Activated naive CD8-positive, alpha-beta T cell (primary cell): ENCODE data around the gene SQSTM1.
"Not testable (repeated sequence)": the region's sequence is repeated elsewhere in the genome, so short reads cannot be mapped to it uniquely, and the experiment has no call there.

ENCODE experiments used
- H3K27ac Mint-ChIP-seq: one replicate; pipeline ENCODE4 v1.8.0; 2021; ENCODE audit warnings: mixed read lengths
- H3K27me3 Mint-ChIP-seq: one replicate; pipeline ENCODE4 v1.8.0; 2021; ENCODE audit warnings: mixed read lengths
- H3K36me3 Mint-ChIP-seq: one replicate; pipeline ENCODE4 v1.8.0; 2021; ENCODE audit warnings: mixed read lengths
- H3K4me1 Mint-ChIP-seq: one replicate; pipeline ENCODE4 v1.8.0; 2021; ENCODE audit warnings: low read depth, mixed read lengths
- H3K4me3 Mint-ChIP-seq: one replicate; pipeline ENCODE4 v1.8.0; 2021; ENCODE audit warnings: mild to moderate bottlenecking, mixed read lengths
- H3K9me3 Mint-ChIP-seq: one replicate; pipeline ENCODE4 v1.8.0; 2021; ENCODE audit warnings: low read depth, mixed read lengths

Gene SQSTM1

GRCh38 chr5:179823937-179824744 is 3.4 kb downstream of the SQSTM1 start:
- peaks cover 10% of the 10 kb centered on the region for H3K36me3 Mint-ChIP-seq
- H3K27me3 Mint-ChIP-seq = no peaks in the 10 kb centered on the region
- H3K9me3 Mint-ChIP-seq = no peaks in the 10 kb centered on the region
- peaks cover 48% of the 10 kb centered on the region for H3K4me1 Mint-ChIP-seq
- H3K27ac Mint-ChIP-seq = peak overlapping the region; percentile 87
- peak overlapping the region; percentile 42 for H3K4me3 Mint-ChIP-seq

GRCh38 chr5:179824745-179825112 is 4.0 kb downstream of the SQSTM1 start:
- Mint-ChIP-seq H3K27ac (peak overlapping the region; percentile 87), H3K4me3 (peak overlapping the region; percentile 42), H3K36me3 (peaks cover 10% of the 10 kb centered on the region)

GRCh38 chr5:179825655-179826182 is 5.0 kb downstream of the SQSTM1 start:
- H3K4me3 Mint-ChIP-seq = no peak overlapping the region
- H3K27ac Mint-ChIP-seq = peak overlapping the region; percentile 28
- H3K36me3 Mint-ChIP-seq = peaks cover 10% of the 10 kb centered on the region
- peaks cover 40% of the 10 kb centered on the region for H3K4me1 Mint-ChIP-seq
- no peaks in the 10 kb centered on the region for H3K27me3 Mint-ChIP-seq
- no peaks in the 10 kb centered on the region for H3K9me3 Mint-ChIP-seq

More at GRCh38 chr5:179824745-179825112, 4.0 kb downstream of the SQSTM1 start:
- Mint-ChIP-seq H3K27me3 (no peaks in the 10 kb centered on the region), H3K9me3 (no peaks in the 10 kb centered on the region), H3K4me1 (peaks cover 45% of the 10 kb centered on the region)

GRCh38 chr5:179827680-179828079 is 7.0 kb downstream of the SQSTM1 start:
- peaks cover 10% of the 10 kb centered on the region for H3K36me3 Mint-ChIP-seq
- H3K4me1 Mint-ChIP-seq = peaks cover 35% of the 10 kb centered on the region
- peak overlapping the region; percentile 32 for H3K4me3 Mint-ChIP-seq
- no peaks in the 10 kb centered on the region for H3K9me3 Mint-ChIP-seq
- no peaks in the 10 kb centered on the region for H3K27me3 Mint-ChIP-seq
- peak overlapping the region; percentile 88 for H3K27ac Mint-ChIP-seq

- Mint-ChIP-seq H3K27me3 (no peaks in the 10 kb centered on the region), H3K4me3 (no peak overlapping the region), H3K4me1 (peaks cover 29% of the 10 kb centered on the region), H3K27ac (peak overlapping the region; percentile 83), H3K9me3 (no peaks in the 10 kb centered on the region), H3K36me3 (peaks cover 16% of the 10 kb centered on the region)
Observed at GRCh38 chr5:179828756-179829421, 8.2 kb downstream of the SQSTM1 start.

- no peaks in the 10 kb centered on the region for H3K27me3 Mint-ChIP-seq
- H3K27ac Mint-ChIP-seq = peak overlapping the region; percentile 83
- peaks cover 13% of the 10 kb centered on the region for H3K36me3 Mint-ChIP-seq
- H3K4me3 Mint-ChIP-seq = no peak overlapping the region
- H3K9me3 Mint-ChIP-seq = no peaks in the 10 kb centered on the region
- H3K4me1 Mint-ChIP-seq = peaks cover 23% of the 10 kb centered on the region
Observed at GRCh38 chr5:179829732-179830435, 9.2 kb downstream of the SQSTM1 start.

- no peaks in the 10 kb centered on the region for H3K27me3 Mint-ChIP-seq
- no peaks in the 10 kb centered on the region for H3K9me3 Mint-ChIP-seq
- H3K36me3 Mint-ChIP-seq = peaks cover 13% of the 10 kb centered on the region
- no peak overlapping the region for H3K4me3 Mint-ChIP-seq
- peak overlapping the region; percentile 70 for H3K27ac Mint-ChIP-seq
- H3K4me1 Mint-ChIP-seq = peaks cover 24% of the 10 kb centered on the region
Observed at GRCh38 chr5:179830818-179831468, 10.2 kb downstream of the SQSTM1 start.

GRCh38 chr5:179832039-179832745 is 11.5 kb downstream of the SQSTM1 start:
- no peaks in the 10 kb centered on the region for H3K9me3 Mint-ChIP-seq
- H3K4me1 Mint-ChIP-seq = peaks cover 30% of the 10 kb centered on the region
- H3K36me3 Mint-ChIP-seq = peaks cover 16% of the 10 kb centered on the region
- no peaks in the 10 kb centered on the region for H3K27me3 Mint-ChIP-seq
- H3K4me3 Mint-ChIP-seq = no peak overlapping the region
- H3K27ac Mint-ChIP-seq = peak overlapping the region; percentile 68

GRCh38 chr5:179833056-179833708 is 12.5 kb downstream of the SQSTM1 start:
- H3K36me3 Mint-ChIP-seq = peaks cover 12% of the 10 kb centered on the region
- peaks cover 23% of the 10 kb centered on the region for H3K4me1 Mint-ChIP-seq
- peak overlapping the region; percentile 54 for H3K27ac Mint-ChIP-seq
- H3K4me3 Mint-ChIP-seq = no peak overlapping the region
- no peaks in the 10 kb centered on the region for H3K27me3 Mint-ChIP-seq
- no peaks in the 10 kb centered on the region for H3K9me3 Mint-ChIP-seq

GRCh38 chr5:179833709-179834070 is 13.0 kb downstream of the SQSTM1 start:
- Mint-ChIP-seq H3K4me3 (no peak overlapping the region), H3K9me3 (no peaks in the 10 kb centered on the region), H3K27me3 (no peaks in the 10 kb centered on the region), H3K36me3 (peaks cover 11% of the 10 kb centered on the region), H3K27ac (peak overlapping the region; percentile 54), H3K4me1 (peaks cover 22% of the 10 kb centered on the region)

- H3K36me3 Mint-ChIP-seq = peaks cover 9% of the 10 kb centered on the region
- no peak overlapping the region for H3K27ac Mint-ChIP-seq
- H3K4me3 Mint-ChIP-seq = no peak overlapping the region
- peaks cover 21% of the 10 kb centered on the region for H3K4me1 Mint-ChIP-seq
- H3K27me3 Mint-ChIP-seq = no peaks in the 10 kb centered on the region
- no peaks in the 10 kb centered on the region for H3K9me3 Mint-ChIP-seq
Observed at GRCh38 chr5:179834120-179834519, 13.4 kb downstream of the SQSTM1 start.

GRCh38 chr5:179834871-179835270 is 14.2 kb downstream of the SQSTM1 start:
- not testable (repeated sequence) for H3K27ac Mint-ChIP-seq, H3K36me3 Mint-ChIP-seq, H3K27me3 Mint-ChIP-seq, H3K9me3 Mint-ChIP-seq, H3K4me3 Mint-ChIP-seq
- H3K4me1 Mint-ChIP-seq = peaks cover 21% of the 10 kb centered on the region

GRCh38 chr5:179836225-179837019 is 15.7 kb downstream of the SQSTM1 start:
- H3K36me3 Mint-ChIP-seq = peaks cover 9% of the 10 kb centered on the region
- peak overlapping the region; percentile 44 for H3K4me3 Mint-ChIP-seq
- peak overlapping the region; percentile 93 for H3K27ac Mint-ChIP-seq
- H3K4me1 Mint-ChIP-seq = peaks cover 18% of the 10 kb centered on the region
- no peaks in the 10 kb centered on the region for H3K9me3 Mint-ChIP-seq
- no peaks in the 10 kb centered on the region for H3K27me3 Mint-ChIP-seq
